Right lobe of liver (tissue), 4 donors: ENCODE measurements around the gene IDS.
"Not testable (repeated sequence)": the region's sequence is repeated elsewhere in the genome, so short reads cannot be mapped to it uniquely, and the experiment has no call there.

Experiments
- CTCF ChIP-seq, 4 donors: fragments of 200-600 bp in 3 of 4; fragments of 450-650 bp in 1 of 4; IDR thresholded peaks; one replicate each; pipeline versions ENCODE4 v1.5.1 to v1.8.0; 2016 to 2022; ENCODE audit warnings: antibody characterized with exemption in 4 of 4, mild to moderate bottlenecking in 2 of 4
- POLR2A ChIP-seq: fragments of 450-650 bp; IDR thresholded peaks from one replicate; pipeline ENCODE4 v1.6.1; 2017; ENCODE audit warnings: antibody characterized with exemption, mild to moderate bottlenecking
- donor health status: DM: no; HTN: no; CAD: no.
- donor health status: DM: no; HTN: no; CAD: no.
- donor health status: DM: no; HTN: yes; CAD: no.

DNA sequence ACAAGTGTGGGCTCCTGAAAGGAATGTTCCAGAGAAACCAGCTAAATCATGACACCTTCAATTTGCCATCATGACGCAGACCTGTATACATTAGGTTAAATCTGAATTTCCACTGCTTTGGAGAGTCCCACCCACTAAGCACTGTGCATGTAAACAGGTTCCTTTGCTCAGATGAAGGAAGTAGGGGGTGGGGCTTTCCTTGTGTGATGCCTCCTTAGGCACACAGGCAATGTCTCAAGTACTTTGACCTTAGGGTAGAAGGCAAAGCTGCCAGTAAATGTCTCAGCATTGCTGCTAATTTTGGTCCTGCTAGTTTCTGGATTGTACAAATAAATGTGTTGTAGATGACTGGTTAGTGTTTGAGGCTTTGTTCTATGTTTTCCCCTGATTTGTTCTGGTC is 41.9 kb upstream of the IDS start:
- TF ChIP-seq CTCF (IDR thresholded peaks at IDR 0.05); POLR2A: not testable (repeated sequence)
